Measurements from ENCODE around the gene ZFPM1.

ZFPM1 gene

DNA sequence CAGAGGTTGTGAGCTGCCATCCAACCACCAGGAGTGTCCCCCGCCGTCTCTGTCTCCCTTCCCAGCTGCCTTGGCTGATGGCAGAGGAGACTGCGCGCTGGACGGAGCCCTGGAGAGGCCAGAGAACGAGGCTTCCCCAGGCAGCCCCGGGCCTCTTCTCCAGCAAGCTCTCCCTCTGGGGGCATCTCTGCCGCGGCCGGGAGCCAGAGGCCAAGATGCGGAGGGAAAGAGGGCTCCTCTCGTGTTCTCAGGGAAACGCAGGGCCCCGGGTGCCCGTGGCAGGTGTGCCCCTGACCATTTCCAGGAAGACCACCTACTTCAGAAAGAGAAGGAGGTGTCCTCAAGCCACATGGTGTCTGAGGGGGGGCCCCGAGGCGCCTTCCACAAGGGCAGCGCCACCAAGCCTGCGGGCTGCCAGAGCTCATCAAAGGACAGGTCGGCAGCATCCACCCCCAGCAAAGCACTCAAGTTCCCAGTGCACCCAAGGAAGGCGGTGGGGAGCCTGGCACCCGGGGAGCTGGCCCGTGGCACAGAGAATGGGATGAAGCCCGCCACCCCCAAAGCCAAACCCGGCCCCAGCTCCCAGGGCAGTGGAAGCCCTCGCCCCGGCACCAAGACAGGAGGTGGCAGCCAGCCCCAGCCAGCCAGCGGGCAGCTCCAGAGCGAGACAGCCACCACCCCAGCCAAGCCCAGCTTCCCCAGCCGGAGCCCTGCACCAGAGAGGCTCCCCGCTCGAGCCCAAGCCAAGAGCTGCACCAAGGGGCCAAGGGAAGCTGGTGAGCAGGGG is 14.8 kb upstream of the ZFPM1 start:
- TF ChIP-seq CTCF (IDR thresholded peaks at IDR 0.05; ENCODE audit: low read depth, low read length) = no peak
- DNase-seq (ENCODE audit: low read depth in 2 of 2) = no peak
- H3K4me3 ChIP-seq (replicated peaks in 1 of 2; ENCODE audit: low read depth in 2 of 2, low read length in 2 of 2) = no peak overlapping the region

GRCh38 chr16:88439016-88439415 is 14.1 kb upstream of the ZFPM1 start:
- no peak for DNase-seq (ENCODE audit: low read depth in 2 of 2)
- H3K4me3 ChIP-seq (replicated peaks in 1 of 2; ENCODE audit: low read depth in 2 of 2, low read length in 2 of 2) = no peak overlapping the region
- TF ChIP-seq CTCF (IDR thresholded peaks at IDR 0.05; ENCODE audit: low read depth, low read length) = no peak

DNA sequence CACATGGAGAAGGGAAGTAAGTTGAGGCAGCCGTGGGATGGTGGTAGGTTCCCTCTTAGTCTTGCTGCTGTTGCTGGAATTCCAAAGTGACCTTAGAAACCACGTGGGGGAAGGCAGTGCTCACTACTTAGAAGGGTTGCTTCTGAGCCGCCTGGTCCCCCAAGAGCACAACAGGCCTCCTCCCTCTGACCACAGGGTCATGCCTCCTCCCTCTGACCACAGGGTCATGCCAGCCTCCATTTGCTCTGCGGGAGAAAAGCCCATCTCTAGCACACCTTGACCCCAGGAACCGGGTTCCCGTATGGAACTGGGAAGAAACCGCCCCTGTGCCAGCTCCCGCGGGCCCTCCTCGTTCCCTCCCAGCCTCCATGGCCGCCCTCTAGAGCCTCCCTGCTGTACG is 13.4 kb upstream of the ZFPM1 start:
- no peak for TF ChIP-seq CTCF (IDR thresholded peaks at IDR 0.05; ENCODE audit: low read depth, low read length)
- DNase-seq (ENCODE audit: low read depth in 2 of 2) = no peak
- H3K4me3 ChIP-seq (replicated peaks in 1 of 2; ENCODE audit: low read depth in 2 of 2, low read length in 2 of 2) = no peak overlapping the region

GRCh38 chr16:88440111-88440510 is 13.0 kb upstream of the ZFPM1 start:
- no peak overlapping the region for H3K4me3 ChIP-seq (replicated peaks in 1 of 2; ENCODE audit: low read depth in 2 of 2, low read length in 2 of 2)
- DNase-seq (ENCODE audit: low read depth in 2 of 2) = no peak
- TF ChIP-seq CTCF (IDR thresholded peaks at IDR 0.05; ENCODE audit: low read depth, low read length) = no peak

DNA sequence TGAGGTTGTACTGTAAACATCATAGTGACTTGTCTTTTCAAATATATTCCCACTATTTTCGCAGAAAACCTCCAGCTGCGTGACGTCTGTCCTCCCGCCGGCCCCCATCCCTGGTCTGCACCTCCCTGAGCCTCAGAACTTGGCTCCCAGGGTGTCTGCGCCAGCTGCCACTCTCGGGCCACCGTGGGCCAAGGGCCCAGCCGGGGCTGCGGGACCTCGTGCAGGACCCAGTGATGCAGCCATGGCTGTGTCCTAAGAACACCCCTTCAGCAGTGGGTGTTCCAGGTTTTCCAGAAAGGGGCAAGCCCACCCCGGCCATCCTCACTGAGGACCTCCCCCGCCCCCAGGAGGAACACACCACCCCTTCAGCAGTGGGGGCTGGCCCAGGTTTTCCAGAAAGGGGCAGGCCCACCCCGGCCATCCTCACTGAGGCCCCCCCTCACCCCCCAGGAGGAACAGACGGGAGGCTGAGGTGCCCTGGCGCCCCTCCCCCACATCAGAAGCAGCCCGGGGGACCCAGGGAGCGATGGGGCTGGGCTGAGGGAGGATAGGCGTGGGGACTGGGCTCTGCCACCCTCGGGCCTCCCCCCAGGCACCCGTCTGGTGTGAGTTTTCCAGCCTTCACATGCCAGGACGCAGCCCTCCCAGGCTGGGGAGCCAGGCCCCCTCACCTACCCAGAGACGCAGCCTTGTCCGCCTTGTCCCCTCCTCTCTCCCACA is 12.2 kb upstream of the ZFPM1 start:
- no peak for DNase-seq (ENCODE audit: low read depth in 2 of 2)
- no peak overlapping the region for H3K4me3 ChIP-seq (replicated peaks in 1 of 2; ENCODE audit: low read depth in 2 of 2, low read length in 2 of 2)
- no peak for TF ChIP-seq CTCF (IDR thresholded peaks at IDR 0.05; ENCODE audit: low read depth, low read length)

GRCh38 chr16:88441460-88441859 is 11.6 kb upstream of the ZFPM1 start:
- no peak for DNase-seq (ENCODE audit: low read depth in 2 of 2)
- H3K4me3 ChIP-seq (replicated peaks in 1 of 2; ENCODE audit: low read depth in 2 of 2, low read length in 2 of 2) = no peak overlapping the region
- no peak for TF ChIP-seq CTCF (IDR thresholded peaks at IDR 0.05; ENCODE audit: low read depth, low read length)
